ENCODE results near the gene DYNC1I1. TPM values are rescaled to one million over a fixed set of nuclear protein-coding genes. Genes with fewer than 3 reads are reported as not detected.

DYNC1I1 gene
- total and polyA plus RNA-seq, 8 donors: 1.6 to 16.0 (median 9.6) TPM

GRCh38 chr7:96021568-96021967 is 249.2 kb downstream of the DYNC1I1 start:
- ATAC-seq: no peak
- Histone ChIP-seq H3K36me3 (no peaks in the 10 kb centered on the region), H3K9me3 (no peaks in the 10 kb centered on the region), H3K27me3 (no peaks in the 10 kb centered on the region), H3K4me3 (no peak overlapping the region), H3K4me1 (no peaks in the 10 kb centered on the region), H3K27ac (no peak overlapping the region)
- intact Hi-C loops (cut with DNase I): no loop called here
- TF ChIP-seq CTCF (IDR thresholded peaks at IDR 0.05): no peak
- DNase-seq: no peak

- ATAC-seq (no peak), DNase-seq (no peak)
- H3K27ac ChIP-seq: no peak overlapping the region
- no peaks in the 10 kb centered on the region for H3K36me3 ChIP-seq
- no peak for TF ChIP-seq CTCF (IDR thresholded peaks at IDR 0.05)
- H3K9me3 ChIP-seq: no peaks in the 10 kb centered on the region
- no peaks in the 10 kb centered on the region for H3K27me3 ChIP-seq
- intact Hi-C loops (cut with DNase I): no loop called here
- H3K4me1 ChIP-seq: no peaks in the 10 kb centered on the region
- no peak overlapping the region for H3K4me3 ChIP-seq
Observed at GRCh38 chr7:96023387-96023786, 251.0 kb downstream of the DYNC1I1 start.

- no peaks in the 10 kb centered on the region for H3K27me3 ChIP-seq
- no peak for ATAC-seq
Observed at GRCh38 chr7:96026010-96026409, 253.7 kb downstream of the DYNC1I1 start.

GRCh38 chr7:96026611-96027010 is 254.3 kb downstream of the DYNC1I1 start:
- DNase-seq (no peak), ATAC-seq (no peak)
- no peak for TF ChIP-seq CTCF (IDR thresholded peaks at IDR 0.05)
- Histone ChIP-seq H3K4me1 (no peaks in the 10 kb centered on the region), H3K9me3 (no peaks in the 10 kb centered on the region), H3K4me3 (no peak overlapping the region), H3K36me3 (no peaks in the 10 kb centered on the region), H3K27ac (no peak overlapping the region), H3K27me3 (no peaks in the 10 kb centered on the region)
- intact Hi-C loops (cut with DNase I): no loop called here

More at GRCh38 chr7:96026010-96026409, 253.7 kb downstream of the DYNC1I1 start:
- no peak overlapping the region for H3K27ac ChIP-seq
- H3K36me3 ChIP-seq: no peaks in the 10 kb centered on the region
- no peak for TF ChIP-seq CTCF (IDR thresholded peaks at IDR 0.05)
- no peak overlapping the region for H3K4me3 ChIP-seq
- no peaks in the 10 kb centered on the region for H3K9me3 ChIP-seq
- H3K4me1 ChIP-seq: no peaks in the 10 kb centered on the region
- no peak for DNase-seq
- intact Hi-C loops (cut with DNase I): no loop called here

GRCh38 chr7:96028729-96029128 is 256.4 kb downstream of the DYNC1I1 start:
- ATAC-seq (no peak), DNase-seq (no peak)
- no peak for TF ChIP-seq CTCF (IDR thresholded peaks at IDR 0.05)
- no peaks in the 10 kb centered on the region for H3K27me3 ChIP-seq
- no peaks in the 10 kb centered on the region for H3K9me3 ChIP-seq
- no peak overlapping the region for H3K4me3 ChIP-seq
- H3K36me3 ChIP-seq: no peaks in the 10 kb centered on the region
- no peaks in the 10 kb centered on the region for H3K4me1 ChIP-seq
- intact Hi-C loops (cut with DNase I): no loop called here
- no peak overlapping the region for H3K27ac ChIP-seq
